G401 (cell line): ENCODE measurements around the gene NPY5R. TPM values are rescaled to one million over a fixed set of nuclear protein-coding genes. Genes with fewer than 3 reads are reported as not detected.

Experiments used
- DNase-seq: peaks from one replicate; pipeline ENCODE4 v3.0.0-alpha.2; 2015; ENCODE audit warnings: low spot score
- in situ Hi-C: cut with HindIII; loops from 2 replicates; pipeline ENCODE4 v1.10.0; 2016; ENCODE audit warnings: low sequenced_read_pairs, mixed read lengths
- total RNA-seq: library from RNA; depleted of rRNA; stranded (reverse); fragments of >200 nt; shearing (Covaris generic); gene quantifications from 2 replicates; pipeline ENCODE4 v1.2.3, GENCODE V29; 2014; rRNA removed

NPY5R gene
- total RNA-seq, 1 experiment from 2014 or later: not detected

DNA sequence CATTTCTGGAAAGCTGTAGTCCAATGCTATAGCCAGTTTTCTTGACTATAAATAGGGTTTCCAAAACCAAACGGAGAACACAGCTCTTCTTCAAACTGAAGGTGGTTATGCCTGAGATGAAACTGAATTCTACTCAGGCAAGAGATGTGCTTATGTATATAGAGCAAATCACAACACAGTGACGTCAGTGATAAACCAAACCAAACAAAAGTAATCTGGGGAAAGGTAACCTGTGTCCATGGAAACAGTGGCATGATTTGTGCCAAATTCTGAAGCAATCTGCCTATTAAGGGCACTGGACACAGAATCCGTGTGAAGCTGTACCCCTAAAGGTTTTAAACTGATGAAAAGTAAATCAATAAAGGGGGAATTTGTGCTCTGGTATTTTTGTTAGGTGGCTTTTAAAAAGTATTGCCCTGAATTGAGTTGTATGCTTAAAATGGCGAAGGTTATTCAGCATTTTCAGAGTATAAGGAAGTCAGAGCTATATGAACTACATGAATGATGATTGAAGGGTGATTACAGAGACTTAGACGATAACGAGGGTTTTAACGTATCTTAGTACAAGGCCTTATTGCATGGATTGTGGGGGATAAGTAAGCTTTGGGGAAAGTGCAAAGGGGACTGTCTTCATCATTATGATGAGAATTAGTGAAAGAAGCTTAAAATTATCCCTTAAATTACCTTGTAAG is 38.6 kb downstream of the NPY5R start:
- in situ Hi-C loops: no loop called here
- no peak for DNase-seq

GRCh38 chr4:163384434-163384833 is 40.7 kb downstream of the NPY5R start:
- no peak for DNase-seq
- in situ Hi-C loops: no loop called here

GRCh38 chr4:163384926-163385325 is 41.2 kb downstream of the NPY5R start:
- no peak for DNase-seq
- in situ Hi-C loops: no loop called here

DNA sequence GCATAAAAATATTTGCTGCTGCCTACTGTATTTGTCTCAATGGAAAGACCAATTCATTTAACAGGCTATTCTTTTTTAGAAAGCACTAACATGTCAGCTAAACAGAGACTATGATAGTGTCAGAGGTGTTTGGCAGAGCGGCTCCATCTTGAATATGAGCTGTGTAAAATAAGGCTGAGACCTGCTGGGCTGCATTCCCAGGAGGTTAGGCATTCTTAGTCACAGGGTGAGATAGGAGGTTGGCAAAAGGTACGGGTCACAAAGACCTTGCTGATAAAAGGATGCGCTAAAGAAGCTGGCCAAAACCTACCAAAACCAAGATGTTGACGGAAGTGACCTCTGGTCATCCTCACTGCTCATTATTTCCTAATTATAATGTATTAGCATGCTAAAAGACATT is 41.8 kb downstream of the NPY5R start:
- DNase-seq: no peak
- in situ Hi-C loops: no loop called here

DNA sequence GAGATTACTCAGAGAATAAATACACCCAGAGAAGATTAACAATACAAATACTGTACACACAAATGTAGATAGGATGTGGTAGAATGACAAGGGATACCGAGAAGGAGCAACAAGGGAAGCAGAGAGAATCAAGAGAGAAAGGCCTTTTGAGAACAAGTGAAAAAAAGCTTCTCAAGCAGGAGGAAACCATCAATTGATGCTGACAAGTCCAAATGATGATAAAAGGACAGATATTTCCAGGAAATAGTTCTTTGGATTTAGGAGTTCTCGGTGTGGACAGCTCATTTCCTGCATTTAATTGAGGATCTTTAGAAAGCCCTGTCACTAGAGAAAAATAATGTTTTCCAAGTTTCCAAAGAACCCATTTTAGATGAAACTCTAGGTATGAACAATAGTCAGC is 48.1 kb downstream of the NPY5R start:
- no peak for DNase-seq
- in situ Hi-C loops: no loop called here

- in situ Hi-C loops: no loop called here
- DNase-seq: no peak
These were observed 48.6 kb downstream of the NPY5R start for GRCh38 chr4:163392328-163392727.

GRCh38 chr4:163393471-163393870 is 49.8 kb downstream of the NPY5R start:
- no peak for DNase-seq
- in situ Hi-C loops: no loop called here

DNA sequence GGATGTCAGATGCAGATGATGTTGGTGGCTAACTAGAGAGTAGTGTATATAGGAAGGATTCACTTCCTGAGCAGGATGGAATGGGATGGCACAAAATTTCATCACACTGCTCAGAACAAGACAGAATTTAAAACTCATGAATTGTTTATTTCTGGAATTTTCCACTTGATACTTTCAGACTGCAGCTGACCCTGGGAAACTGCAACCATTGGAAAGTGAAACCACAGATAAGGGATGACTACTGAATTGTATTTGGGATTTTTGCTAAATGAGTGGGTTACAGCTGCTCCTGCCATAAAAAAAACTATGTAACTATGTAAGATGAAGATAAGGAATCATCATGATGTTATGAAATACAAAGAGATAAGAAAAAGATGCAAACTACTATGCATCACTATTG is 51.4 kb downstream of the NPY5R start:
- in situ Hi-C loops: no loop called here
- DNase-seq: no peak

DNA sequence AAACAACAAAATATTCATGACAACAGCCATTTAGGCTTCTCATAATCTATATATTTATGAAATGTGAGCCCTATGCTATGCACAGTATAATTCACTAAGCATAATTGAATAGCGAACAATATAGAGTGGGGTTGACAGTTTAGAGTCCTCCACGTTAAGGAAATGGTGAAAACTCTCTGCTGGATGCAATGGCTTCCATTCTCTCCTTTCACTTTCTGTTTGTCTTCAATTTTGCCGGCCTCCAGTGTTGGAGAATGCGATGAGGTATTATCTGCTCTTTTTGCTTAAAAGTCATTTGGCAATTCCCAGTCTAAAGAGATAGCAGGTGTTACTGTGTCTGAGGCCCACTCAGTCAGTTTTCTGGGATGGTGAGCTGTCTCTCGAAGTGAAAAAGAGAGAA is 52.1 kb downstream of the NPY5R start:
- no peak for DNase-seq
- in situ Hi-C loops: no loop called here

DNA sequence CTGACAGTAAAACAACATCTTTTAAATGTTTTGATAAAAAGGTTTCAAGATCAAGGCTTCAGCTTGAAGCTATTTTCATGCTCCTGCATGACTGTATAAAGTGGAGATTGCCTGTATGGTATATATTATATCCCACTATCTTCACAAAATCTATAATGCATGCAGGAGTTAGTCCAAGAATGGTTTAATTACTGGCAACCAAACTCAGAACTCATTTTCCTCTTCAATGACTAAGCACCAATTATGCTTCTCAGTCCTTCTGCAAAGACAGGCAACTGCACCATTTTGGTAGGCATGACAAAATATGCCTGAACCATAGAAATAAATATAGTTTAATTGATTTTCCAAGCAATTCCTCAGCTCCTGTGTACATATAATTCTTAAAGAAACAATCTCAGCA is 54.5 kb downstream of the NPY5R start:
- in situ Hi-C loops: no loop called here
- no peak for DNase-seq

DNA sequence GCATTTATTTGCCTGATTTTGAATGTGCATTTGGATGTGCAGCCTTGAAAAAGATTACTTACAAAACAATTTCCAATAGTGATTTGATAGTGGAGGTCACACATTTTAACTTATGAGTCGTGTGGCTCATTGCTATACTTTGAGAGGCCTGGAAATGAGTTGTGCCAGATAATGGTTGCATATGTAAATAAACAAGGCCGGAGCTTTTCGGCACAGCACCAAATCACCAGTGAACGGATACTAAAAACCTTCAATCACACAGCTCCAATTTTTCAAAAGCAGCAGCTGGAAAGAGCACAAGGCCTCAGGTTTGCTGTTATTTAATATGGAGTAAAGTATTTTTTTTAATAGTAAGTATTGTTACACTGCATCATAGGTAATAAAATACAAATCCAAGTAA is 57.2 kb downstream of the NPY5R start:
- in situ Hi-C loops: no loop called here
- DNase-seq: no peak

Other genes starting within 250 kb of the NPY5R start
- gene NAF1, start 177.0 kb upstream of the NPY5R start, total RNA-seq: 9.0 and 12.7 TPM in 2 replicates
- not detected in 2 replicates for gene NPY1R, start 11.3 kb upstream of the NPY5R start, total RNA-seq
- not detected in 2 replicates for gene TKTL2, start 129.9 kb downstream of the NPY5R start, total RNA-seq
- gene TMA16, start 150.8 kb downstream of the NPY5R start, total RNA-seq: 30.4 and 42.3 TPM in 2 replicates